Neutrophil (primary cell): ENCODE data around the gene DNMT3A.

Experiments used
- H3K27ac ChIP-seq: fragments of 200-600 bp; sonication (generic); 2 replicates; pipeline ENCODE4 v1.5.1; 2016; ENCODE audit warnings: mild to moderate bottlenecking, moderate library complexity
- H3K27me3 ChIP-seq: fragments of 200-600 bp; sonication (generic); 2 replicates; pipeline ENCODE4 v1.6.0; 2016; ENCODE audit warnings: mild to moderate bottlenecking
- H3K36me3 ChIP-seq: fragments of 200-600 bp; sonication (generic); 2 replicates; pipeline ENCODE4 v1.5.1; 2017
- H3K4me1 ChIP-seq, 2 experiments: fragments of 200-600 bp in 1 of 2; sonication (generic) in 1 of 2; 1 replicate in 1 of 2; 2 replicates in 1 of 2; pipeline versions ENCODE4 v1.5.1 to v1.6.1; 2013 to 2016; ENCODE audit warnings: low read depth in 1 of 2, low read length in 1 of 2, mild to moderate bottlenecking in 1 of 2, moderate library complexity in 1 of 2; ENCODE audit not compliant: control insufficient read depth in 1 of 2, insufficient read depth in 1 of 2
- H3K4me3 ChIP-seq, 2 experiments: fragments of 200-600 bp in 1 of 2; sonication (generic) in 1 of 2; 1 replicate in 1 of 2; 2 replicates in 1 of 2; pipeline ENCODE4 v1.5.1; 2013 to 2016; ENCODE audit warnings: low read depth in 1 of 2, low read length in 1 of 2, mild to moderate bottlenecking in 1 of 2, moderate library complexity in 1 of 2
- H3K9me3 ChIP-seq: fragments of 200-600 bp; sonication (generic); 2 replicates; pipeline ENCODE4 v1.5.1; 2016
- TF ChIP-seq, protein P1 (sequence below): fragments of 200-600 bp; sonication (generic); IDR thresholded peaks from 2 replicates; pipeline ENCODE4 v1.5.1; 2016; ENCODE audit warnings: antibody characterized with exemption

DNMT3A gene

DNA sequence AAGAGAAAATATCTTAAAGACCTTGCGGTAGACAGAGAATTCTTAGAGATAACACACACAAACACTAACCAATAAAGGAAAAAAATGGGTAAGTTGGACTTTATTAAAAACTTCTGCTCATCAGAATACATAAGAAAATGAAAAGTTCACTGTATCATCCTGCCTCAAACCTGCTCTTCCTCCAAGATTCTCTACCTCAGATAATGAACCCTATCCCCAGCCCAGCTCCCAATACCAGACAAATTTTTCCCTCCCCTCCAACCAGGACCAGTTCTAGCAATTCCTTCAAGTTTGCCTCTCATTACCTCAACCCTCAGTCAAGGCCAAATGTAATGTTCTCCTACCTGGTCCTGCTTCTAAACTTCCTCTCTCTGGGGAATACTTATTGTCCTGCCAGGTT, 79.4 kb downstream of the DNMT3A start:
- Histone ChIP-seq H3K4me3 (no peak overlapping the region), H3K4me1 (no peaks in the 10 kb centered on the region), H3K9me3 (no peaks in the 10 kb centered on the region), H3K27me3 (no peaks in the 10 kb centered on the region), H3K27ac (no peak overlapping the region), H3K36me3 (peaks cover 57% of the 10 kb centered on the region)
- TF ChIP-seq, protein P1, sequence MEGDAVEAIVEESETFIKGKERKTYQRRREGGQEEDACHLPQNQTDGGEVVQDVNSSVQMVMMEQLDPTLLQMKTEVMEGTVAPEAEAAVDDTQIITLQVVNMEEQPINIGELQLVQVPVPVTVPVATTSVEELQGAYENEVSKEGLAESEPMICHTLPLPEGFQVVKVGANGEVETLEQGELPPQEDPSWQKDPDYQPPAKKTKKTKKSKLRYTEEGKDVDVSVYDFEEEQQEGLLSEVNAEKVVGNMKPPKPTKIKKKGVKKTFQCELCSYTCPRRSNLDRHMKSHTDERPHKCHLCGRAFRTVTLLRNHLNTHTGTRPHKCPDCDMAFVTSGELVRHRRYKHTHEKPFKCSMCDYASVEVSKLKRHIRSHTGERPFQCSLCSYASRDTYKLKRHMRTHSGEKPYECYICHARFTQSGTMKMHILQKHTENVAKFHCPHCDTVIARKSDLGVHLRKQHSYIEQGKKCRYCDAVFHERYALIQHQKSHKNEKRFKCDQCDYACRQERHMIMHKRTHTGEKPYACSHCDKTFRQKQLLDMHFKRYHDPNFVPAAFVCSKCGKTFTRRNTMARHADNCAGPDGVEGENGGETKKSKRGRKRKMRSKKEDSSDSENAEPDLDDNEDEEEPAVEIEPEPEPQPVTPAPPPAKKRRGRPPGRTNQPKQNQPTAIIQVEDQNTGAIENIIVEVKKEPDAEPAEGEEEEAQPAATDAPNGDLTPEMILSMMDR = no peak

DNA sequence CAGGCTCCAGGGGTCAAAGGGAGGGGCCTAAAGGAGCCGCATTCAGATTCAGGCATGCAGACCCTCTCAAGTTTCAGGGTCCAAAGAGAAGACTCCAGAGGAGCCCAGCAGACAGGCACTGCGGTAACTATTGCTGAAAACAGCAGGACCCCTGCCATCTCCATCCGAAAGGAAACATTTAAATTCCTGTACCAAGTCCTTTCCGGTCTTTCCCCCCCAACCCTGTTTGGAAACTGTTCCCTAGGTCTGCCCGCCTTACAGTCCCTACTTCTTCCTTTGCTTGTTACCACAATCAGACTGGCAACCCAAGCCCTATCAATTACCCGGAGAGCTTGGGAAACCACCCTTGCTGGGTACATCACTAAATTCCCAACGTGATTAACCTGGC, 82.0 kb downstream of the DNMT3A start:
- no peak overlapping the region for H3K4me3 ChIP-seq
- no peaks in the 10 kb centered on the region for H3K4me1 ChIP-seq
- TF ChIP-seq, protein P1 = no peak
- H3K36me3 ChIP-seq = peaks cover 57% of the 10 kb centered on the region
- H3K27ac ChIP-seq = no peak overlapping the region
- no peaks in the 10 kb centered on the region for H3K27me3 ChIP-seq
- H3K9me3 ChIP-seq = no peaks in the 10 kb centered on the region

GRCh38 chr2:25258847-25259736, 82.6 kb downstream of the DNMT3A start:
- Histone ChIP-seq H3K4me3 (no peak overlapping the region), H3K27ac (no peak overlapping the region), H3K4me1 (no peaks in the 10 kb centered on the region), H3K9me3 (no peaks in the 10 kb centered on the region), H3K27me3 (no peaks in the 10 kb centered on the region), H3K36me3 (peaks cover 61% of the 10 kb centered on the region)
- TF ChIP-seq, protein P1 = no peak

DNA sequence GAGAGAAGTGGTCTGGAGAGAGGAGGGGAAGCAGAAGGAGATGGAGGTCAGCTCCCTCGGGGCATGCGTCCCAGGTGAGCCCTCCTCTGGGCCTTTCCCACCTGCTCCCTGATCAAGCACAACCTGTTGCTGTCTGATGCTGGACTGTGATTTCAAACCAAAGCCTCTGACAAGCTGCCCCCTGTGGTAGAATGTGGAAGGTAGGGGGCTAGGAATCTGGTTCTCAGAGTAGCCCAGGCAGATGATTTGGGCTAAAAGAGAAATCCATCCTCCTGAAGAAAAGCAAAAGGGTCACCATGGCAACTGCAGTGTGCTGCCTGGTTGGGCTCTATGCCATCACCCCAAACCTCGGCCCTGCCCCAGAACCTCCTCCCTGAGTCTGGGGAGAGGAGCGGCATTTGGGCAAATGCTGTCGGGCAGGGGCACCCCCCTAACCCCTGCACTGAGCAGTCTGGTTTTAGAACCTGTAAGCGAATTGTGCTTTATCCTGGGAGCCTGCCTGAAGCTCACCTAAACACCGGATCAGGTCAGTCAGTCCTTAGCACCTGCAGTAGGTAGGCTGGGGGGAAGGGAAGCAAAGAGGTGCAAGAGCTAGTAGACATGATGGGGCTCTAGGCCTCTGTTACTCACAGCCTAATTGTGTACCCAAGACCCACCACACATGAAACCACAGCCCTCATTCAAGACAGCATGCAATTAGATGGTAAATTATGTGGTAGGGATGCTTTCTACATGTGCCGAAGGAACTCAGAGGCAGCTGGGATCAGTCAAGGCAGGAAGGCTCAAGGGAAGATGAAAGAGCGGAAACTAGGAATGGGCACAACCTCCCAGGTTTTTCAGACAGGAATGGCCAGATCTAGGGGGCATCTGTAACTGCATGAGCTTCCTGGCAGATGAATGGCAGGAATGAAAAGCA, 83.5 kb downstream of the DNMT3A start:
- Histone ChIP-seq H3K9me3 (no peaks in the 10 kb centered on the region), H3K27me3 (no peaks in the 10 kb centered on the region), H3K4me1 (no peaks in the 10 kb centered on the region), H3K27ac (no peak overlapping the region), H3K36me3 (peaks cover 58% of the 10 kb centered on the region), H3K4me3 (no peak overlapping the region)
- TF ChIP-seq, protein P1 = no peak

GRCh38 chr2:25257032-25257552, 84.6 kb downstream of the DNMT3A start:
- Histone ChIP-seq H3K36me3 (peaks cover 61% of the 10 kb centered on the region), H3K9me3 (no peaks in the 10 kb centered on the region)

More at GRCh38 chr2:25257032-25257552, 84.6 kb downstream of the DNMT3A start:
- Histone ChIP-seq H3K27me3 (peaks cover 5% of the 10 kb centered on the region), H3K4me1 (peaks cover 4 to 8% of the 10 kb centered on the region in 2 experiments), H3K27ac (no peak overlapping the region), H3K4me3 (no peak overlapping the region)
- TF ChIP-seq, protein P1 = no peak
